HCEC 1CT (cell line): ENCODE data around the gene SMIM8.
"Not testable (repeated sequence)": the region's sequence is repeated elsewhere in the genome, so short reads cannot be mapped to it uniquely, and the experiment has no call there.

Source experiments
- DNase-seq: peaks from one replicate; pipeline ENCODE4 v3.0.0-alpha.2; 2017

Gene SMIM8

GRCh38 chr6:87322304-87323212, at the start of gene SMIM8:
Gene SMIM8 (plus strand): TSS chr6:87322588. CDS start chr6:87337032, 14,444 bp downstream.
- DNase-seq, result peak; percentile 64

- peak; percentile 51 for DNase-seq
These were observed 47.6 kb upstream of the SMIM8 start for GRCh38 chr6:87274660-87275274.

GRCh38 chr6:87276624-87277023, 45.8 kb upstream of the SMIM8 start:
- DNase-seq, result no peak

- no peak for DNase-seq
These were observed 45.3 kb upstream of the SMIM8 start for GRCh38 chr6:87277123-87277522.

- DNase-seq, result no peak
These were observed 43.2 kb upstream of the SMIM8 start for GRCh38 chr6:87279196-87279595.

GRCh38 chr6:87281426-87281825, 41.0 kb upstream of the SMIM8 start:
- DNase-seq, result no peak

- no peak for DNase-seq
These were observed 39.6 kb upstream of the SMIM8 start for GRCh38 chr6:87282743-87283142.

- DNase-seq, result no peak
These were observed 38.9 kb upstream of the SMIM8 start for GRCh38 chr6:87283461-87283860.

- no peak for DNase-seq
These were observed 35.1 kb upstream of the SMIM8 start for GRCh38 chr6:87287251-87287650.

GRCh38 chr6:87289571-87289970, 32.8 kb upstream of the SMIM8 start:
- no peak for DNase-seq

- no peak for DNase-seq
These were observed 30.5 kb upstream of the SMIM8 start for GRCh38 chr6:87291883-87292282.

- DNase-seq, result no peak
These were observed 28.9 kb upstream of the SMIM8 start for GRCh38 chr6:87293526-87293925.

- peak; percentile 56 for DNase-seq
These were observed 25.3 kb upstream of the SMIM8 start for GRCh38 chr6:87297119-87297518.

- DNase-seq, result not testable (repeated sequence)
These were observed 21.1 kb upstream of the SMIM8 start for GRCh38 chr6:87301277-87301676.

- no peak for DNase-seq
These were observed 13.4 kb upstream of the SMIM8 start for GRCh38 chr6:87308970-87309369.

- DNase-seq, result no peak
These were observed 9.5 kb upstream of the SMIM8 start for GRCh38 chr6:87312860-87313259.

GRCh38 chr6:87315071-87315470, 7.3 kb upstream of the SMIM8 start:
- no peak for DNase-seq

- DNase-seq, result no peak
These were observed 3.0 kb upstream of the SMIM8 start for GRCh38 chr6:87319271-87319987.

GRCh38 chr6:87323880-87324279, 1.5 kb downstream of the SMIM8 start:
- DNase-seq, result not testable (repeated sequence)

GRCh38 chr6:87330961-87331360, 8.6 kb downstream of the SMIM8 start:
- no peak for DNase-seq

GRCh38 chr6:87333033-87333432, 10.6 kb downstream of the SMIM8 start:
- DNase-seq, result no peak

- DNase-seq, result peak; percentile 19
These were observed 11.3 kb downstream of the SMIM8 start for GRCh38 chr6:87333591-87334181.

GRCh38 chr6:87334683-87335082, 12.3 kb downstream of the SMIM8 start:
- no peak for DNase-seq
